ENCODE measurements around the gene JMJD8. TPM values are rescaled to one million over a fixed set of nuclear protein-coding genes. Genes with fewer than 3 reads are reported as not detected.
A peak's percentile ranks its signal among the peaks of the same experiment; 100 is the strongest.

Gene JMJD8
- total RNA-seq, 2 experiments from 2014 or later = 48.7 to 82.3 TPM

GRCh38 chr16:715477-716199 lies 31.5 kb upstream of the JMJD8 start:
- ChIA-PET POLR2A (interaction anchor here (0.6 to 2.0 kb wide), 4 partner anchors 12 to 996 kb away, joined by 3 to 8 read pairs (median 4); partner anchors contain the start of genes CHTF18 and RPUSD1), CTCF (ENCODE audit: unreplicated experiment) (interaction anchor here (0.6 to 1.0 kb wide), 5 partner anchors 33 to 261 kb away, joined by 3 to 16 read pairs (median 4); partner anchors contain the start of genes CHTF18 and RPUSD1)
- no peak overlapping the region for H2AFZ ChIP-seq (ENCODE audit: low read length)
- peak overlapping the region; percentile 65 for H3K4me3 ChIP-seq (ENCODE audit: low read depth, low read length, poor library complexity, severe bottlenecking)
- peak overlapping the region; percentile 69 for H3K4me2 ChIP-seq (ENCODE audit: low read length)
- intact Hi-C loops (cut with micrococcal nuclease; ENCODE audit: unreplicated experiment) = no loop called here
- peaks cover 36% of the 10 kb centered on the region for H3K4me1 ChIP-seq (ENCODE audit: insufficient read depth, low read length, poor library complexity, severe bottlenecking)
- DNase-seq (ENCODE audit: low spot score) = peak; percentile 56
- BruUV-seq (replicated peaks) = no TSS peak
- TF ChIP-seq, protein P1, sequence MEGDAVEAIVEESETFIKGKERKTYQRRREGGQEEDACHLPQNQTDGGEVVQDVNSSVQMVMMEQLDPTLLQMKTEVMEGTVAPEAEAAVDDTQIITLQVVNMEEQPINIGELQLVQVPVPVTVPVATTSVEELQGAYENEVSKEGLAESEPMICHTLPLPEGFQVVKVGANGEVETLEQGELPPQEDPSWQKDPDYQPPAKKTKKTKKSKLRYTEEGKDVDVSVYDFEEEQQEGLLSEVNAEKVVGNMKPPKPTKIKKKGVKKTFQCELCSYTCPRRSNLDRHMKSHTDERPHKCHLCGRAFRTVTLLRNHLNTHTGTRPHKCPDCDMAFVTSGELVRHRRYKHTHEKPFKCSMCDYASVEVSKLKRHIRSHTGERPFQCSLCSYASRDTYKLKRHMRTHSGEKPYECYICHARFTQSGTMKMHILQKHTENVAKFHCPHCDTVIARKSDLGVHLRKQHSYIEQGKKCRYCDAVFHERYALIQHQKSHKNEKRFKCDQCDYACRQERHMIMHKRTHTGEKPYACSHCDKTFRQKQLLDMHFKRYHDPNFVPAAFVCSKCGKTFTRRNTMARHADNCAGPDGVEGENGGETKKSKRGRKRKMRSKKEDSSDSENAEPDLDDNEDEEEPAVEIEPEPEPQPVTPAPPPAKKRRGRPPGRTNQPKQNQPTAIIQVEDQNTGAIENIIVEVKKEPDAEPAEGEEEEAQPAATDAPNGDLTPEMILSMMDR (conservative IDR thresholded peaks at IDR 0.05; ENCODE audit: low read length) = peak; percentile 54
- TF ChIP-seq EZH2phosphoT487 (IDR thresholded peaks at IDR 0.05; ENCODE audit: borderline replicate concordance, low read depth, low read length) = no peak
- H3K9me2 ChIP-seq (ENCODE audit: insufficient read depth, low read length) = no peaks in the 10 kb centered on the region
- H3K9me3 ChIP-seq (ENCODE audit: low read length) = no peaks in the 10 kb centered on the region
- no peaks in the 10 kb centered on the region for H3K79me2 ChIP-seq (ENCODE audit: insufficient read depth, low read depth, low read length)
- H3K27ac ChIP-seq (ENCODE audit: low read depth, low read length, poor library complexity, severe bottlenecking) = no peak overlapping the region
- H4K20me1 ChIP-seq (ENCODE audit: insufficient read depth, low read length) = no peaks in the 10 kb centered on the region
- no peaks in the 10 kb centered on the region for H3K36me3 ChIP-seq (ENCODE audit: insufficient read depth, low read length)

DNA sequence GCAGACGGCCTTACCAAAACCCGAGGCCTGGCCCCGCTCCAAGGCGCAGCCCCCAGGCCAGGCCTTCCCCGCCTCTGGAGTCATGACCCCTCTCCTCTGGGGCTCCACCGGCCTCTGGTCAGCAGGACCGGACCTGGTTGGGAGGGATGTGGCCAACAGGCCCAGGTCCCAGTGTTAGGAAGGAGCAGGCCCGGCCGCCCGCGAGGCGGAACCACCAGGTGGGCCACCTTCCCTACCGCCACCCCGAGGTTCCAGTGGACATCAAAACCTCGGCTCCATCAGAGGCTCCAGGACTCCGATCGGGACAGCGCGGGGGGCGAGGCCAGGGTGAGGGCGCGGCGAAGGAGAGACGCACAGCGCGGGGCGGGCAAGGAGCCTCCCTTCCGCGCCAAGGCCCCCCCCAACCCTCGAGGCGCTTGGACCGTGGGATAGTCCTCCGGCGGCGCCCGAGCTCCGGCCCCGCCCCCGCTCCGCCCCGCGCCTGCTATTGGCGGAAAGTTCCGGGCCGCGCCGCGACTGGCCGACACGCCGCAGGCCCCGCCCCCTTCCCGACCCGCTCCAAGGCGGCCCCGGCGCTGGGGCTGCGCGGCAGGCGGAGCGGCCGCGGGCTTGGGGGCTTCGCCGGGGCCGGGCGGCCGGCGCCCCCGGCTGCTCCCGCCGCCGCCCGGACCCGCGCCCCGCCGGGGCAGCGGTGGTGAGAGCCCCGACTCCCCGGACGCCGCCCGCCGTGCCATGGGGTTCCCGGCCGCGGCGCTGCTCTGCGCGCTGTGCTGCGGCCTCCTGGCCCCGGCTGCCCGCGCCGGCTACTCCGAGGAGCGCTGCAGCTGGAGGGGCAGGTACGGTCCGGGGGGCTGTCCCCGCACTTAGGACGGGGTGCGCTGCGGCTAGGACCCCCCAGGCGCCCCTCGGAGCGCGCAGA lies 30.7 kb upstream of the JMJD8 start, which contains the start of gene METRN:
METRN (plus strand) TSS at position 561 of the 919 bp plus-strand sequence; CDS start at position 733, 172 bp downstream.
- POLR2A ChIA-PET = interaction anchor here (0.5 to 2.0 kb wide), 4 partner anchors 13 to 997 kb away, joined by 3 to 8 read pairs (median 4); partner anchors contain the start of genes CHTF18 and RPUSD1

More for the DNA sequence above, 30.7 kb upstream of the JMJD8 start, which contains the start of gene METRN:
- CTCF ChIA-PET (ENCODE audit: unreplicated experiment) = no interaction called here
- peak; percentile 89 for DNase-seq (ENCODE audit: low spot score)
- intact Hi-C loops (cut with micrococcal nuclease; ENCODE audit: unreplicated experiment) = no loop called here
- H3K4me1 ChIP-seq (ENCODE audit: insufficient read depth, low read length, poor library complexity, severe bottlenecking) = peaks cover 33% of the 10 kb centered on the region
- H3K9me2 ChIP-seq (ENCODE audit: insufficient read depth, low read length) = no peaks in the 10 kb centered on the region
- TF ChIP-seq, protein P1 (conservative IDR thresholded peaks at IDR 0.05; ENCODE audit: low read length) = no peak
- TF ChIP-seq EZH2phosphoT487 (IDR thresholded peaks at IDR 0.05; ENCODE audit: borderline replicate concordance, low read depth, low read length) = no peak
- no TSS peak for BruUV-seq (replicated peaks)
- H3K9me3 ChIP-seq (ENCODE audit: low read length) = no peaks in the 10 kb centered on the region
- no peak within 1 kb of the TSS for H2AFZ ChIP-seq (ENCODE audit: low read length)
- H3K79me2 ChIP-seq (ENCODE audit: insufficient read depth, low read depth, low read length) = no peaks in the 10 kb centered on the region
- peak within 1 kb of the TSS; percentile 65 for H3K4me3 ChIP-seq (ENCODE audit: low read depth, low read length, poor library complexity, severe bottlenecking)
- H4K20me1 ChIP-seq (ENCODE audit: insufficient read depth, low read length) = no peaks in the 10 kb centered on the region
- no peak within 1 kb of the TSS for H3K27ac ChIP-seq (ENCODE audit: low read depth, low read length, poor library complexity, severe bottlenecking)
- H3K4me2 ChIP-seq (ENCODE audit: low read length) = peak within 1 kb of the TSS; percentile 69
- H3K36me3 ChIP-seq (ENCODE audit: insufficient read depth, low read length) = no peaks in the 10 kb centered on the region
